ENCODE data around the gene KIF5C. TPM values are rescaled to one million over a fixed set of nuclear protein-coding genes. Genes with fewer than 3 reads are reported as not detected.

The KIF5C gene
- polyA plus RNA-seq, 1 experiment: 0.17 TPM

DNA sequence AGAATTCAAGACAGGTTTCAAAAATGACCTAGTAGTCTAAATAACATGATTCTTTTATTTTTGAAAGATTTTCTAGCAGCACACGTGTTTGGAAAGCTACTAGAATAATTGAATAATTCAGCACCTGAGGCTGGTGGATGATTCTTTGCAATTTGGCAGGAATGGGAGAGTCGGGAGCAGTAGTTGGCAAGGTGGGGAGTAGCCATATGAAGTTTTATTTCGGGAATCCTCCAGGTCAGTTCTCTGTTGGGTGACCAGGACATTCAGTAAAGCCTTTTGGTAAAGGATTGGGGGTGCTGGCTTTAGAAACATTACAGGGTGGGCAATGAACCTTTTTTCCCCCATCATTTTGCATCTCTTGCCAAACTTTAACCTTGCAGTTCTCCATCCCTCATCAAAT, 88.4 kb downstream of the KIF5C start:
- no peak overlapping the region for H3K4me3 ChIP-seq (ENCODE audit: low read depth, low read length)
- no peaks in the 10 kb centered on the region; the same call in 1 of the 2 replicates for H3K27me3 ChIP-seq (ENCODE audit: control insufficient read depth, insufficient read depth, low read length)
- CTCF ChIA-PET: no interaction called here
- POLR2A ChIA-PET: no interaction called here
- DNase-seq (ENCODE audit: low read depth): no peak
- H3K36me3 ChIP-seq (ENCODE audit: control insufficient read depth, insufficient read depth, low read length): no peaks in the 10 kb centered on the region
- TF ChIP-seq, protein P1, sequence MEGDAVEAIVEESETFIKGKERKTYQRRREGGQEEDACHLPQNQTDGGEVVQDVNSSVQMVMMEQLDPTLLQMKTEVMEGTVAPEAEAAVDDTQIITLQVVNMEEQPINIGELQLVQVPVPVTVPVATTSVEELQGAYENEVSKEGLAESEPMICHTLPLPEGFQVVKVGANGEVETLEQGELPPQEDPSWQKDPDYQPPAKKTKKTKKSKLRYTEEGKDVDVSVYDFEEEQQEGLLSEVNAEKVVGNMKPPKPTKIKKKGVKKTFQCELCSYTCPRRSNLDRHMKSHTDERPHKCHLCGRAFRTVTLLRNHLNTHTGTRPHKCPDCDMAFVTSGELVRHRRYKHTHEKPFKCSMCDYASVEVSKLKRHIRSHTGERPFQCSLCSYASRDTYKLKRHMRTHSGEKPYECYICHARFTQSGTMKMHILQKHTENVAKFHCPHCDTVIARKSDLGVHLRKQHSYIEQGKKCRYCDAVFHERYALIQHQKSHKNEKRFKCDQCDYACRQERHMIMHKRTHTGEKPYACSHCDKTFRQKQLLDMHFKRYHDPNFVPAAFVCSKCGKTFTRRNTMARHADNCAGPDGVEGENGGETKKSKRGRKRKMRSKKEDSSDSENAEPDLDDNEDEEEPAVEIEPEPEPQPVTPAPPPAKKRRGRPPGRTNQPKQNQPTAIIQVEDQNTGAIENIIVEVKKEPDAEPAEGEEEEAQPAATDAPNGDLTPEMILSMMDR (IDR thresholded peaks at IDR 0.05; ENCODE audit: insufficient read depth, low read depth, low read length): no peak

DNA sequence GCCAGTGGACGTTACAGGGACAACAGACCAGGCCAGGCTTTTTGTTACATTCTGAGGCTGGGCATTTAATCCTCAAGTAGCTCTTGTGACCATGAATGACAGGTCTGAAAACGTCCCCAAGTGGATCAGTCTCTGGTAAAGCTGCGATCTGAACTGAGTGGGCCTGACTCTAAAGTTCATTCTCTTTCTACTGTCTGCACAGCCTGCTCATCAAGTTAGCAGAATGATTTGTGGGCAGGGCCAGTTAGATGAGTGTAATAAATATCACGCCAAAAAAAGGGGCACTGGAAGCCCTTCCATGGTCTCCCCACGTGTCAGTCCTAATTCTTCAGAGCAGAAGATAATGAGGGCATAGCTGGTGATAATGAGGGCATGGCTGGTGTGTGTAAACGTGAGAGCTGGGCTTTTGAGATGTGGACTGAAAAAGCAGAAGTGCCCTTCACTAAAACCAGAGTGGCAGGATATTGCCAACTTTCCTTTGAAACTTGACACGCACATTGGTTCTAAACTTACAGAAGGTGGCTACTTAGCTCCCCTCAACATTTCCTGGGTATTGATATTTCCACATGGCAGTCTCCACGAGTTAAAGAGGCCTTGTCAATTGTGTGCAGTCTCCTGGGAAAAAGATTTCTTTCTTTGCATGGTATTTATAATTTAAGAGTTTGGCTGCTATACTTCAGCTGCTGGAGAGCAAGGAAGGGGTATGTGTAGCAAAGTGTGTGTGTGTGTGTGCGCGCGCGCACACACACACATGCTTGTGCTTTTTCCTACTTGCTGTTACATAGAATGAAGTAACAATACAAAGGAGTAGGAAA, 90.8 kb downstream of the KIF5C start:
- Histone ChIP-seq H3K4me3 (ENCODE audit: low read depth, low read length) (no peak overlapping the region), H3K27me3 (ENCODE audit: control insufficient read depth, insufficient read depth, low read length) (no peaks in the 10 kb centered on the region; the same call in 1 of the 2 replicates), H3K36me3 (ENCODE audit: control insufficient read depth, insufficient read depth, low read length) (no peaks in the 10 kb centered on the region)
- DNase-seq (ENCODE audit: low read depth): no peak
- ChIA-PET POLR2A (no interaction called here), CTCF (interaction anchor here (1.1 kb wide), 1 partner anchor 23 kb away, joined by 3 read pairs; no protein-coding TSS in a partner anchor)
- TF ChIP-seq, protein P1 (IDR thresholded peaks at IDR 0.05; ENCODE audit: insufficient read depth, low read depth, low read length): no peak

DNA sequence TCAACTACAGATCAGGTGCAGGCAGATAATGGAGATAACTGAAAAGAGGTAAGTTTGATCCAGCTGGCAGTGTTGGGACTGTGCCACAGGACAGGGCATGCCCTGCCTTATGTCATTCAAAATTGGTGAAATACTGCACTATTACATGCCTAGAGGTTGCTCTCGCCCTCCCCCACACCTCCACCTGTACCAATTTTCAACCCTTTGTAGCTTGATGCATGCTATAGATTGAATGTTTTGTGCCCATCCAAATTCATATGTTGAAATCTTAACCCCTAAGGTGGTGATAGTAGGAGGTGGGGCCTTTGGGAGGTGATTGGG, 91.4 kb downstream of the KIF5C start:
- Histone ChIP-seq H3K4me3 (ENCODE audit: low read depth, low read length) (no peak overlapping the region), H3K36me3 (ENCODE audit: control insufficient read depth, insufficient read depth, low read length) (no peaks in the 10 kb centered on the region), H3K27me3 (ENCODE audit: control insufficient read depth, insufficient read depth, low read length) (no peaks in the 10 kb centered on the region; the same call in 1 of the 2 replicates)
- no peak for DNase-seq (ENCODE audit: low read depth)
- ChIA-PET CTCF (no interaction called here), POLR2A (no interaction called here)
- TF ChIP-seq, protein P1 (IDR thresholded peaks at IDR 0.05; ENCODE audit: insufficient read depth, low read depth, low read length): no peak

DNA sequence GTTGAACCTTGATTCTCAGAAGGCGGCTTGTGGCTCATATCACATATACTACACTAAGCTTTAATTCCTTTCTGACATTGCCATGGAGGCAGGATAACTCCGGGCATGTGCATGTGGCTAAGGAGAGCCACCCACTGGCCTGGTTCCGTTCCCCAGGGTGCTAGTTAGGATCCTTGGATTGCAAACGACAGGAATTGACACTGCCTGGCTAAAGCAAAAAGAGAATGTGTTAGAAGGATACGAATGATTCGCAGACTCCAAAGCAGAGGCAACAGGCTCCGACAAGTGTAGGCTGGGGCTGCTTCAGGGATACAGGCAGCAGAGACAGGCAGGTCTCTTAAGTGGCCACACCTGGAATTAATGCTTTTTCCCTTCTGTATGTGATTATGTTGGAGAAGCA, 92.0 kb downstream of the KIF5C start:
- ChIA-PET CTCF (no interaction called here), POLR2A (no interaction called here)
- DNase-seq (ENCODE audit: low read depth): no peak
- Histone ChIP-seq H3K27me3 (ENCODE audit: control insufficient read depth, insufficient read depth, low read length) (no peaks in the 10 kb centered on the region; the same call in 1 of the 2 replicates), H3K4me3 (ENCODE audit: low read depth, low read length) (no peak overlapping the region), H3K36me3 (ENCODE audit: control insufficient read depth, insufficient read depth, low read length) (no peaks in the 10 kb centered on the region)
- TF ChIP-seq, protein P1 (IDR thresholded peaks at IDR 0.05; ENCODE audit: insufficient read depth, low read depth, low read length): no peak

DNA sequence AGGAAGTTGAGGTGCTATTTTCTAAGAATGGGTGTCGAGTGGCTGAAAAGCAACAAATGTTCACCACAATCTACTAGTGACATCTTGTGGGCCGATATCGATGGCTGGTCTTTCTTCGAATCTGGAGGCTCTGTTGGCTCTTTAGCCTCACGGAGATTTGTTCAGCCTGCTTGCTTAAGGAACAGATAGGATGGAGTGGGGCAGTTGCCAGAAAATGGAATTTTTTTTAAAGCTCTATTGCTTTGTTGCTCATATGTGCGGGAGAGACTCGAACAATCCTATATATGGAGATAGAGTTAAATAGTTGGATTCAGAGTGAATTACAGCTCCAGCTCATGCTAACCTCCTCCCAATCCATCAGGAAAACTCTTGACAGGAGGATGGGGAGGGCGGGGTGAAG, 92.6 kb downstream of the KIF5C start:
- POLR2A ChIA-PET: no interaction called here
- H3K36me3 ChIP-seq (ENCODE audit: control insufficient read depth, insufficient read depth, low read length): no peaks in the 10 kb centered on the region
- TF ChIP-seq, protein P1 (IDR thresholded peaks at IDR 0.05; ENCODE audit: insufficient read depth, low read depth, low read length): no peak
- CTCF ChIA-PET: interaction anchor here (0.7 kb wide), 1 partner anchor 15 kb away, joined by 3 read pairs; no protein-coding TSS in a partner anchor
- no peak overlapping the region for H3K4me3 ChIP-seq (ENCODE audit: low read depth, low read length)
- no peaks in the 10 kb centered on the region; the same call in 1 of the 2 replicates for H3K27me3 ChIP-seq (ENCODE audit: control insufficient read depth, insufficient read depth, low read length)
- no peak for DNase-seq (ENCODE audit: low read depth)
